GM19193 (cell line): ENCODE results near the gene ABHD12B.

ENCODE experiments used
- POLR2A ChIP-seq: IDR thresholded peaks from 4 replicates; pipeline ENCODE4 v1.6.1; 2011; ENCODE audit not compliant: insufficient read depth, insufficient read length; ENCODE audit errors: extremely low read depth

The ABHD12B gene

DNA sequence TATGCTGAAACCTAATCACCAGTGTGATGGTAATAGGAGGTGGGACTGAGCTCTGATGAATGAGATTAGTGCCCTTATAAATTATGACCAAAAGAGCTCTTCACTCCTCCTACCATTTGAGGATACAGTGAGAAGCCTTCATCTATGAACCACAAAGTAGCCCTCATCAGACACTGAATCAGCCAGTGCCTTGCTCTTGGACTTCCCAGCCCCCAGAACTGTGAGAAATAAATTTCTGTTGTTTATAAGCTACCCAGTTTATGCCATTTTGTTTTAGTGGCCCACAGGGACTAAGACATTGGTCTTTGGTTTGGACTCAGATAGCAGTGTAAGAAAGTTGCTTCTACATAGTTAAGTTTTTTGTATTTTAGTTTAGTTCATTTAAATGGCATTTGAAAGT, 32.9 kb downstream of the ABHD12B start:
- no peak for TF ChIP-seq POLR2A

- TF ChIP-seq POLR2A, result no peak
Measured at GRCh38 chr14:50906326-50907065, 34.6 kb downstream of the ABHD12B start.

GRCh38 chr14:50910495-50911420, 38.9 kb downstream of the ABHD12B start:
- no peak for TF ChIP-seq POLR2A

DNA sequence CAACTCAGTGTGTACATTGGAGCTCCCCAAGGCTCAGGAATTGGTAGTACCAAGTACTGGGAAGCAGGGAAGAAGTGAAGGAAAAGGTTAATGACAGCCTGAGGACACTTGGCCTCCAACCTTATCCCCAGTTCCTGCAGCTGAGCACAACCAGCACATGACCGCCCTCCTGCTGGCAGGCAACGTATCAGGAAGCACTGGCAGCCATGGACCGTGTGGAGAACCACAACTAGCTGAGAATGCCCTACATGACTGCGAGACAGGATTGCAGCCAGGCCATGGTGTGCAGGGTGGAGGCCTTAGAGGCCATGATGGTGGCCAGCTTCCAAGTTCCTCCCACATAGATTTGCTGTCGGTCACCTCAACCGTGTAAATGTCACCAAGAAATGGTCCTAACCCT, 45.6 kb downstream of the ABHD12B start:
- TF ChIP-seq POLR2A, result no peak

DNA sequence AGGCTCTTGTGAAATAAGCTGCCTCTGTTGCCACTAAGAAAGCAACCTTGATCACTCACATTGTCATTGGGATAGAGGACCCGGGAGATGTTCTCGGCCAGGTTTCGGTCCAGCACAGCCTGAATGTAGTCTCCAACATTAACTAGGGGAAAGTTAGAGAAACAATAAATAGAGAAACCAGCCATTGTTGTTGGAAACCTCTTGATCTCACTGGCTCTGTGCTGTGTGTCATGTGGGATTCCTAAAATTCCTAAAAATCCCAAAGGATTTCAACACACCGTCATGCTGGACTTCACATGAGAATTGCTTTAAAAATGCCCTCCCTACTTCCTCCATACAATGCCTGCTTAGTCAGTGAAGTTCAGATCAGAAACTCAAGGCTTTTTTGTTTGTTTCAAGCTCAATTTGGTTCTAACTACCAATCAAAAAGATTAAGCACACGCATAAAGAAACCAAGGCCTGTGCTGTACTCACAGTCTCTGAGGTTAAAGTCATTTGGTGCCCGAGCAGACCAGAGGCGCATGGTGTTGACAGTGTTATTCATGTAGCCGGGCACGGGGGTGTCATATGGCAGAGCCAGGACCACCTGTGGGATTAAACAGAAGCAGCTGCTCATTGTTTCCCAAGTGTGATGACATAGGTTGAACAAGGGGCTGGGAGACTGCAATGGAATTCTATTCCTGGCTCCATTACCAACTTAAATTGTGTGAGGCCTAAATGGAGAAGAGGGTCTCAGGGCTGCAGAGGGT, 48.8 kb downstream of the ABHD12B start:
- TF ChIP-seq POLR2A, result no peak

GRCh38 chr14:50922803-50923202, 51.0 kb downstream of the ABHD12B start:
- no peak for TF ChIP-seq POLR2A

GRCh38 chr14:50924236-50924635, 52.4 kb downstream of the ABHD12B start:
- no peak for TF ChIP-seq POLR2A

- no peak for TF ChIP-seq POLR2A
Measured at GRCh38 chr14:50924843-50925242, 53.0 kb downstream of the ABHD12B start.

DNA sequence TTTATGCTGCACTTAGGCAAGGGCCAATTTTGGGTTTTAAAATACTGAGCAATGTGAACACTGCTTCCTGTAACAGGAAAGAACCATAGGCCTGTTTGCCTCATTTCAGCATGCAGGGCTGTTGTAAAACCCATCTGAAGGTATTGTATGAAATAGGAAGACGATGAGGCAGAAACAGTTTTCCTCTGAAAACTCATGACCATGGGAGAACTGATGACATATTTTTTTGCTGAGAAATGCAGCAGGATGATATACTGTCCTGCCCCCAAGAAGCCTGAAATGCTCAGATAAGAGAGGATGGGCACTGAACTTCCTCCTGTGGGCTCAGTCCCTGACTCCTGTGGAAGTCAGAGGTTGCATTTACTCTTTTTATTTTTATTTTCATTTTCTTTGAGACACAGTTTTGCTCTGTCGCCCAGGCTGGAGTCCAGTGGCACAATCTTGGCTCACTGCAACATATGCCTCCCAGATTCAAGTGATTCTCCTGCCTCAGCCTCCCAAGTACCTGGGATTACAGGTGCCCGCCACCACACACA, 55.1 kb downstream of the ABHD12B start:
- TF ChIP-seq POLR2A, result no peak

DNA sequence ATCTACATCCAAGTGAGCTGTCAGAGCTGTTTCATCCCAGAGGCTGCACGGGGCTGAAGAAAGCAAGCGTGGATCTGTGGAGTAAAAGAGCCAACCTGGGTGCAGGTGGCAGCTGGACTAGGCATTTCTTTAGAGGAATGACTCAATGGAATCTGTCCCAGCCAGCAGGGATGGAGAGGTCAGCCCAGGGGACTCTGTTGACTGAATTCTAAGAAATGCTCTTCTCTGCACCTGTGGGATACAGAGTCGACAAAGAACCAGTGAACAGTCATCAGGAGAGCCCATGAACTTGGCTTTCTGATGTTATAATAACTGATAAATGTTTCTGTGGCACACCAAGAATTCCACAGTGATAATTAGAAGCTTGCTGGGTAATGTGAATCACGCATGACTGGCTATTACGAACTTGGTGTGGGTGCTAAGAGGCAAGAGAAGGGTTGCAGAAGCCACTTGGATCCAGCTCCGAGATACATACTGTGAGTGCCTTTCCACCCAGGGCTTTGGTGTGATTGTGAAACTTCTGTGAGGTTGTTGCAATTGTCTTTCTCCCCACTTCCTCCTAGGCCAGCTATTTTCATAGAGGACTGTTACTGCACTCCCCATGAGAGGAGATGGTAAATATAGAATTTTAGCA, 56.3 kb downstream of the ABHD12B start:
- TF ChIP-seq POLR2A, result no peak

DNA sequence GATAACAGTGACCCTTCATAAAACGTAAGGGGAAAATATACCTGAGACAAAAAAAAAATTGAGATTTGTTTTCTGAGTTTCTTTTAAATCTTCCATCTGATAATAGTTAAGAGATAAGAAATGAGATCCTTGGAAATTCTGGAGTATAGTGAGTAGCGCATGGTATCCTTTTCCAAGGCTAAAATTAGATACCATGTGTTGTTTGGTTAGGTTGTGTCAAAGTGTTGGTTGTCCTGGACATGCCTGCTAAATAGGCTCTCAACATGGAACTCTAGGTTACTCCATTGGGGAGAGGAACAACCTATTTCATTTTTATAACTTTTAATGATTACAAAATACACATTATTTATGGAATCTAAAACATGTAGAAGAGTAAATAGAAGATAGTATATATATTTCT, 57.7 kb downstream of the ABHD12B start:
- no peak for TF ChIP-seq POLR2A

- no peak for TF ChIP-seq POLR2A
Measured at GRCh38 chr14:50931559-50931958, 59.7 kb downstream of the ABHD12B start.

DNA sequence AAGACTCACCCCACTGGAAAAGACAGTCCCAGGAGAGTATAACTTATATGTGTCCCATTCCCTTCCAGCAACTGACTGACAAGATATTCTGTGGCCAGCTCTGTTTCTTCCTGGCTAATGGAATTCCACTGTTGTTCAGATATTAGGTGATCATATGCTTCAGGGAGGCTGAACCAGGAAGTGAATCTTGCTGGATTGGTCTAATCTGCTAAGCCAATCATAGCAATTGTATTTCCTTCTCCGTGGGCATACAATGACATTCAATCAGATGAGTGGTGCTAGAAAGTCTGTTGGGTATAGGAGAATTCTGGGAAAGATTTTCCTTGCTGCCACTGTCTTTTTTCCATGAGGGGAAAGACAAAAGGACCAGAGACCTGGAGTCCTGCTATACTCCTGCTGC, 60.3 kb downstream of the ABHD12B start:
- no peak for TF ChIP-seq POLR2A
